ENCODE data around the gene LIN54.

DNA sequence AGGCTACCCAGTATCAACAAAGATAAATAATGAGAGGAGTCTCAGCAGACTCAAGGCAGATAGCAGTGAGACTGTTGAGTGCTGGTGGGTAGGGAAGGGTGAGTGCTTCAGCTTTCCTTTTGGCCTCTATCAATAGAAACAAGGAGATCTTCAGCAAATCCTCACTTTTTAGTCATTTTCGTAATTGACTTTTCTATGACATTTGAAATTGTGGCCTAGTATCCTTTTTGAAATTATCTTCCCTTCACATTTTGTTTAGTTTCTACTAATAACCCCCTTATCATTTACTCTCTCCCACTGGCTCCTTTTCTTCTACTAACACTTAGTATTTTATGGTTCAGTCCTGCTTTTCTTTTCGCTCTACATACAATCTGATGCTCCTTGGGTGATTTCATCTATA lies 44.9 kb downstream of the LIN54 start:
- TF ChIP-seq ZFP3 (CRISPR knock-in tag; IDR thresholded peaks at IDR 0.05) (no peak), SNAI2 (CRISPR knock-in tag; IDR thresholded peaks at IDR 0.05) (no peak), RARB (CRISPR knock-in tag; IDR thresholded peaks at IDR 0.05) (no peak), ISL1 (CRISPR knock-in tag; IDR thresholded peaks at IDR 0.05) (no peak), TOX (CRISPR knock-in tag; IDR thresholded peaks at IDR 0.05; ENCODE audit: borderline replicate concordance) (no peak), TCF4 (CRISPR knock-in tag; IDR thresholded peaks at IDR 0.05; ENCODE audit: borderline replicate concordance) (no peak), ZFP30 (CRISPR knock-in tag; IDR thresholded peaks at IDR 0.05) (no peak), ZNF70 (CRISPR knock-in tag; IDR thresholded peaks at IDR 0.05) (no peak), ZNF565 (CRISPR knock-in tag; conservative IDR thresholded peaks at IDR 0.05; ENCODE audit: low read depth) (no peak)
- TF ChIP-seq, protein P1, sequence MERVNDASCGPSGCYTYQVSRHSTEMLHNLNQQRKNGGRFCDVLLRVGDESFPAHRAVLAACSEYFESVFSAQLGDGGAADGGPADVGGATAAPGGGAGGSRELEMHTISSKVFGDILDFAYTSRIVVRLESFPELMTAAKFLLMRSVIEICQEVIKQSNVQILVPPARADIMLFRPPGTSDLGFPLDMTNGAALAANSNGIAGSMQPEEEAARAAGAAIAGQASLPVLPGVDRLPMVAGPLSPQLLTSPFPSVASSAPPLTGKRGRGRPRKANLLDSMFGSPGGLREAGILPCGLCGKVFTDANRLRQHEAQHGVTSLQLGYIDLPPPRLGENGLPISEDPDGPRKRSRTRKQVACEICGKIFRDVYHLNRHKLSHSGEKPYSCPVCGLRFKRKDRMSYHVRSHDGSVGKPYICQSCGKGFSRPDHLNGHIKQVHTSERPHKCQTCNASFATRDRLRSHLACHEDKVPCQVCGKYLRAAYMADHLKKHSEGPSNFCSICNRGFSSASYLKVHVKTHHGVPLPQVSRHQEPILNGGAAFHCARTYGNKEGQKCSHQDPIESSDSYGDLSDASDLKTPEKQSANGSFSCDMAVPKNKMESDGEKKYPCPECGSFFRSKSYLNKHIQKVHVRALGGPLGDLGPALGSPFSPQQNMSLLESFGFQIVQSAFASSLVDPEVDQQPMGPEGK (CRISPR knock-in tag; IDR thresholded peaks at IDR 0.05; ENCODE audit: borderline replicate concordance), result no peak
- TF ChIP-seq, protein P2, sequence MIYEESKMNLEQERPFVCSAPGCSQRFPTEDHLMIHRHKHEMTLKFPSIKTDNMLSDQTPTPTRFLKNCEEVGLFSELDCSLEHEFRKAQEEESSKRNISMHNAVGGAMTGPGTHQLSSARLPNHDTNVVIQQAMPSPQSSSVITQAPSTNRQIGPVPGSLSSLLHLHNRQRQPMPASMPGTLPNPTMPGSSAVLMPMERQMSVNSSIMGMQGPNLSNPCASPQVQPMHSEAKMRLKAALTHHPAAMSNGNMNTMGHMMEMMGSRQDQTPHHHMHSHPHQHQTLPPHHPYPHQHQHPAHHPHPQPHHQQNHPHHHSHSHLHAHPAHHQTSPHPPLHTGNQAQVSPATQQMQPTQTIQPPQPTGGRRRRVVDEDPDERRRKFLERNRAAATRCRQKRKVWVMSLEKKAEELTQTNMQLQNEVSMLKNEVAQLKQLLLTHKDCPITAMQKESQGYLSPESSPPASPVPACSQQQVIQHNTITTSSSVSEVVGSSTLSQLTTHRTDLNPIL (CRISPR knock-in tag; IDR thresholded peaks at IDR 0.05; ENCODE audit: low read depth), result no peak

Data from SK-N-SH treated with all-trans-retinoic acid at 6 μM for 48 hours (cell line).